GM12865 (cell line): Measurements from ENCODE around the gene RABGAP1L.
"Not testable (repeated sequence)": the region's sequence is repeated elsewhere in the genome, so short reads cannot be mapped to it uniquely, and the experiment has no call there.

ENCODE experiments used
- DNase-seq: peaks from one replicate; pipeline ENCODE4 v3.0.0; 2010; ENCODE audit warnings: low read depth
- H3K4me3 ChIP-seq: 2 replicates; pipeline ENCODE4 v1.5.1; 2011; ENCODE audit warnings: mild to moderate bottlenecking, low read depth, low read length, control low read depth
- TF ChIP-seq, protein P1 (sequence below): IDR thresholded peaks from 2 replicates; pipeline ENCODE4 v1.5.1; 2011; ENCODE audit warnings: low read length, control low read depth, low read depth, inconsistent platforms; ENCODE audit not compliant: insufficient read depth; ENCODE audit errors: missing control alignments

Gene RABGAP1L

DNA sequence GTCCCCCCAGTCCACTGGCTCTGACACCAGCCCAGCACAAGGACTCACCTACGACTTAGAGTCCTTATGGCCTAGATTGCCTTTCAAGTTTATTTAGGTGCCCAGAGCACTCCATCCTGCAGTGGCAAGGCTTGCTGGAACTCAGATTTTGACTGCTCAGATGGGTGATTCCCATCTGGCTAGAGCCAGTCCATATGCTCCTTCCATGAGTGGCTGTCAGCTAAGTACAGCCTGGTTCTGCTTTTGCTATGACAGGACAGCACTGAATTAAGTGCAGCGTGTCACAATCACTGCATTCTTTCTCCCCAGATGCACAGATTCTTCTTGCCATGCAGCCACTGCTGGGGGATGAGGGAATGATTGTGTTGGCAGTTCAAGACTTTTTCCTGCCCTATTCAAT lies 332.3 kb downstream of the RABGAP1L start:
- TF ChIP-seq, protein P1, sequence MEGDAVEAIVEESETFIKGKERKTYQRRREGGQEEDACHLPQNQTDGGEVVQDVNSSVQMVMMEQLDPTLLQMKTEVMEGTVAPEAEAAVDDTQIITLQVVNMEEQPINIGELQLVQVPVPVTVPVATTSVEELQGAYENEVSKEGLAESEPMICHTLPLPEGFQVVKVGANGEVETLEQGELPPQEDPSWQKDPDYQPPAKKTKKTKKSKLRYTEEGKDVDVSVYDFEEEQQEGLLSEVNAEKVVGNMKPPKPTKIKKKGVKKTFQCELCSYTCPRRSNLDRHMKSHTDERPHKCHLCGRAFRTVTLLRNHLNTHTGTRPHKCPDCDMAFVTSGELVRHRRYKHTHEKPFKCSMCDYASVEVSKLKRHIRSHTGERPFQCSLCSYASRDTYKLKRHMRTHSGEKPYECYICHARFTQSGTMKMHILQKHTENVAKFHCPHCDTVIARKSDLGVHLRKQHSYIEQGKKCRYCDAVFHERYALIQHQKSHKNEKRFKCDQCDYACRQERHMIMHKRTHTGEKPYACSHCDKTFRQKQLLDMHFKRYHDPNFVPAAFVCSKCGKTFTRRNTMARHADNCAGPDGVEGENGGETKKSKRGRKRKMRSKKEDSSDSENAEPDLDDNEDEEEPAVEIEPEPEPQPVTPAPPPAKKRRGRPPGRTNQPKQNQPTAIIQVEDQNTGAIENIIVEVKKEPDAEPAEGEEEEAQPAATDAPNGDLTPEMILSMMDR = no peak
- no peak for DNase-seq
- no peak overlapping the region for H3K4me3 ChIP-seq

DNA sequence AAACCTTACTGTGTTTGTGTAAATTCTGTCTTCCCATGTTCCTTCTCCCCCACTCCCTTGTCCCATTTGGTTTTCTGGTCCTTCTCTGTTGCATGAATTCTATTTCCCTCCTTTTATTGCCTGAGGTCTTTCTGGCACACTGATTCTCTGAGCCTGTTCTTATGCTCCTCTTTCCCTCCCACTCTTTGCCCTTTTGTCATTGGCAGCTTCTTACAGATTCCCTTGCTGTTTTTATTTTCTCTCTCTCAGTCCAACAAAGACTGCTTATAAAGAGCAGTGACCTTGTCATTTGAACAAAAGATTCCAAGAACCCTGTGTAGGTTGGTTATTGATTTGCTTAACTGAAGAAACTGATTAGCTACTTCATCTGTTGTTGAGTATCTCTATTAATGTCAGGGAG lies 338.2 kb downstream of the RABGAP1L start:
- H3K4me3 ChIP-seq = no peak overlapping the region
- DNase-seq = no peak
- TF ChIP-seq, protein P1 = no peak

DNA sequence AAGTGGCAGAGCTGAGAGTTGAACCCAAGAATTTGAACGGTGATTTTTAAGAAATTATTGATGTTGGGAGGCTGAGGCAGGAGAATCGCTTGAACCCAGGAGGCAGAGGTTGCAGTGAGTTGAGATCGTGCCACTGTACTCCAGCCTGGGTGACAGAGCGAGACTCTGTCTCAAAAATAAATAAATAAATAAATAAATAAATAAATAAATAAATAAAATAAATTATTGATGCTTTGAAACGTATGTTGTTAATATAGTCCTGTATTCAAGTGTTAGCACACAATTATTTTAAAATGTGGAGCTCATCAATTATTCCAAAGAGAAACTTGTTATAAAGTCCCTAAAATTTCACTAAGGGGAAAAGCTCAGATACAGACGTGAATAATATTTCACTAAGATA lies 357.4 kb downstream of the RABGAP1L start:
- not testable (repeated sequence) for DNase-seq

DNA sequence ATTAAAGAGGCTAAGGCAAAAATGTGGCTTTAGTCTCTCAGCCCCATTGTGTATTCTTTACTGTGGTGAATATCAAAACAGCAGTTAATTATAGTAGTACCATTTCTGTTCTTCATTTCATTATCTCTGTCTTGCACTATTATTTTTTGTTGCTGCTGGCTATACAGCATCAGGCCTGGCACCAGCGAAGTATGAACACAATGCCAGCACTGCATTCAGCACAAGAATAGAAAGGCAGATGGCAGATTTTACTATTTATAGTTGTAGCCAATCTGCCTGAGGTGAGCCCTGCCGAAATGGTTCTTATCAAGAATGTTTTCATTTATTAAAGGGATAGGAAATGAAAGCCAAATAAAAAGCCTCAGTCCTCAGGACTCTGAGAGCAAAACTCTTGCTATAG lies 360.5 kb downstream of the RABGAP1L start:
- TF ChIP-seq, protein P1 = no peak
- no peak overlapping the region for H3K4me3 ChIP-seq
- DNase-seq = no peak

More for the DNA sequence above, 357.4 kb downstream of the RABGAP1L start:
- H3K4me3 ChIP-seq = not testable (repeated sequence)

DNA sequence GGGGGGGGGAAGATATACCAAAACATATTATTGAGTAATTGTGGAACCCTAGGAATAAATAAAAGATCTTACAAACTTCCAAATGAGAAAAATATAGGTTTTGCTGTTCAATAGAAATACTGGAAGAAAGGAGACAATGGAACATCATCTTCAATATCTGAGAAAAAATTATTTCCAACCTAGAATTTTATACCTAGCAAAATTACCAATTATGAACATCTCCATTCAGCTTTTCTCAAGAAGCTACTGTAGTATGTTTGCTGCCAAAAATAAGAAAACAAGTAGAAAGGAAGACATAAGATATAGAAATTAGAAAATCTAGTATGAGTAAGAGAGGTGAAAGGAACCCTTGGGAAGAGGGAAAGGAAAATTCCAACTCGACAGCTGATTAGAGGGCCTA lies 372.4 kb downstream of the RABGAP1L start:
- H3K4me3 ChIP-seq = no peak overlapping the region
- TF ChIP-seq, protein P1 = no peak
- DNase-seq = no peak

DNA sequence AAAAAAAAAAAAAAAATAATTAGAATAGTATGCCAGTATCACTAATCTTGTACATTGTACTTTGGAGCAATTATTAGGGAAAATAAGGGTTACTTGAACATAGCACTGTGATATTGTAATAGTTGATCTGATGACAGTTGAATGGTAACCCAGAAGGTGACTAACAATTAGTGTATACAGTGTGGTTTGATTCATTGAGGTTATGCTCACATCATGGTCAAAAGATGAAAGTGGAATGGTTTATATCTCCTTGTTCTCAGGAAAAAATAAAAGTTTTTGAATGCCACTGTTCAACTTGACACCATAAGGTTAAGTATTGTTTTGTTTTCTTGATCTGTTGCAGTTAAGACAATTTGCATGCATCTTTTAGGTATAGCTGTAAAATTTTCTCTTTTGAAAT lies 375.5 kb downstream of the RABGAP1L start:
- TF ChIP-seq, protein P1 = no peak
- no peak overlapping the region for H3K4me3 ChIP-seq
- DNase-seq = no peak

DNA sequence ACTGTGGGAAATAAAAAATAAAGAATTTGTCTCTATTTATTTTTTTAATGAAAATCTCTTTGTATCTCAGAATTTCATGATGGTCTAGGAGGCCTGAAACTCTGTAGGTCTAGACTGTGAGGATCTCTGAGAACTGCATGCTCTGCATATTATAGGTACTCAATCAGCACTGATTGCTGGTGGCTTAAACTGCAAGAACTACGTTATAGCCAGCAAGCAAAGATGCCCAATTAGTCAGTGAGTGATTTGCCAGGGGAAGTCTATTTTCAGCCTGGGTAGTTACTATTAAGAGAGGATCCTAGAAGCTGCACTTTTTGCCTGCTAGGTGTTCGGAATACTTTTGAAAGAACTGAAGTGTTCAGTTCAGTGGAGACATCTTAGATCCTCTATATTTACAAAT lies 375.9 kb downstream of the RABGAP1L start:
- TF ChIP-seq, protein P1 = no peak
- no peak for DNase-seq
- H3K4me3 ChIP-seq = no peak overlapping the region

DNA sequence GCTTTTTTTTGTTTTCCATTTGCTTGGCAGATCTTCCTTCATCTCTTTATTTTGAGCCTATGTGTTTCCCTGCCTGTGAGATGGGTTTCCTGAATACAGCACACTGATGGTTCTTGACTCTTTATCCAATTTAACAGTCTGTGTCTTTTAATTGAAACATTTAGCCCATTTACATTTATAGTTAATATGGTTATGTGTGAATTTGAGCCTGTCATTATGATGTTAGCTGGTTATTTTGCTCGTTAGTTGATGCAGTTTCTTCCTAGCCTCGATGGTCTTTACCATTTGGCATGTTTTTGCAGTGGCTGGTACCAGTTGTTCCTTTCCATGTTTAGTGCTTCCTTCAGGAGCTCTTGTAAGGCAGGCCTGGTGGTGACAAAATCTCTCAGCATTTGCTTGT lies 384.1 kb downstream of the RABGAP1L start:
- H3K4me3 ChIP-seq, DNase-seq: not testable (repeated sequence)
